Measurements from ENCODE around the gene EXOC2.
"Not testable (repeated sequence)": the region's sequence is repeated elsewhere in the genome, so short reads cannot be mapped to it uniquely, and the experiment has no call there.

GRCh38 chr6:694431-695126, 1.6 kb upstream of the EXOC2 start:
- not testable (repeated sequence) for TF ChIP-seq CTCF, POLR2A (IDR thresholded peaks at IDR 0.05)

All from Peyer's patch (tissue), 4 donors.